NCI-H2196 treated with DMSO at 0.1 percent for 48 hours (cell line): ENCODE measurements around the gene NOL3.
"Not testable (repeated sequence)": the region's sequence is repeated elsewhere in the genome, so short reads cannot be mapped to it uniquely, and the experiment has no call there.

Experiments used
- DNase-seq: peaks from one replicate; lab custom pipeline; 2025; ENCODE audit not compliant: unreplicated experiment; lab: John Stamatoyannopoulos, UW

The NOL3 gene

DNA sequence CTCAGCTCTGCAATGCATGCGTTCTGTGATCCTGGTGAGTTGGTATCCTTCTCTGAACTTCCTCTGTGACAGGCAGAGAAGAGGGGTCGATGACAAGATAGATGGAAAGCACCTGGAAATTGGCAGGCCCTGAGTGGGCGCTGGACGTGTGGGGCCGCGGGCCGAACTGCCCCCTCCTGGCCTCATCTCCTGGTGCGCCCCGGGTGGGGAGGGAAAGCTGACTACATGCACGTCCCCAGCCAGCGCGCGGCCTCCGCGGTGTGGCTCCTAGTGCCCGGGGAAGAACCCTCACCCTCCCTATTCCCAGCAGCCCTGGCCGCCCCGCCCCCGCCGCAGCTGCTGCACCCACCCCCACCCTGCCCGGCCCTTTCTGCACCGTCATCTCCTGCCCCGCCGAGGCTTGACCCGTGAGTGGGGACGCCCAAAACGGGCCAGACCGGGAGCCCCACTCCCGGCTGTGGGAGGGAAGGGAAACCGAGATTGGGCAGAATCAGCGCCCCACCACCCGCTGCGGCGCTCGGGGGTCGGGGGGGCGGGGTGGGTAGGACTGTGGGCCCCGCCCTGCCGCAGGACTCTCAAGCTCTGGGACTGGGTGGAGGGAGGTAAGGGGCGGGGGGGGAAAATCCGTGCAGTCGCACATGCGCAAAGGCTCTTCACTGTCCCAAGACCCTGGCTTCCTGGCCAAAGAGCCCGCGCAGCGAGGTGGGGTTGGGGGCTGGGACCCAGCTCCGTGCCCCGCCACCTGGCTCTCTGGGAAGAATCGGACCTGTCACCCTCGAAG is at the start of gene NOL3:
Gene NOL3, plus strand, starts transcription at position 371 of the 781 bp plus-strand sequence.
- DNase-seq: peak; percentile 34

DNA sequence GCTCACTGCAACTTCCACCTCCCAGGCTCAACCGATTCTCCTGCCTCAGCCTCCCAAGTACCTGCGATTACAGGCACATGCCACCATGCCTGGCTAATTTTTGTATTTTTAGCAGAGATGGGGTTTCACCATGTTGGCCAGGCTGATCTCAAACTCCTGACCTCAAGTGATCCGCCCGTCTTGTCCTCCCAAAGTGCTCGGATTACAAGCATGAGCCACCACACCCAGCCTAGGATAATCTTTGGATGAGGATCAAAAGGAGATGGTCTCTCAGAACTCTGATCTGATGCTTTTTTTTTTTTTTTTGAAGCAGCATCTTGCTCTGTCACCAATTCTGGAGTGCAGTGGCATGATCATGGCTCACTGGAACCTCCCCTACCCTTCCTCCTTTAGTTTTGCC is 47.5 kb upstream of the NOL3 start:
- DNase-seq: not testable (repeated sequence)

DNA sequence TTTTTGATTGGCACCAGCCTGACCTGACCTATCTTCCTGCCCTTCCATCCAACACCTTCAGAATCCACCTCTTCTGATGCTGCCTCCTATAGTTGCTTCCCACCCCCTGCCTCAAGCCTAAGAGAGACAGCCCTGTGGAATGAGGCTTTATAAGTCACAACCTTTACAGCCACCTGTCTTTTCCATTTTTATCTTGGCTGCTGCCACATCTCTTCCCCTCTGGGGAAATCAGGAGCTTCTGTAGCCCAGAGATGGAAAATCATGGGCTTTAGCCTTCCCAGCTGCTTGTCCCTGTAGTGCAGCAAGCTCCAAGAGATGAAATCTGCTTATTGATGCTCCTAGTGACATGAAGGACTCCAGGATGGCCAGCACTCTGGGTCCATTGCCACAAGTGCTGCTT is 41.9 kb upstream of the NOL3 start:
- DNase-seq: no peak

DNA sequence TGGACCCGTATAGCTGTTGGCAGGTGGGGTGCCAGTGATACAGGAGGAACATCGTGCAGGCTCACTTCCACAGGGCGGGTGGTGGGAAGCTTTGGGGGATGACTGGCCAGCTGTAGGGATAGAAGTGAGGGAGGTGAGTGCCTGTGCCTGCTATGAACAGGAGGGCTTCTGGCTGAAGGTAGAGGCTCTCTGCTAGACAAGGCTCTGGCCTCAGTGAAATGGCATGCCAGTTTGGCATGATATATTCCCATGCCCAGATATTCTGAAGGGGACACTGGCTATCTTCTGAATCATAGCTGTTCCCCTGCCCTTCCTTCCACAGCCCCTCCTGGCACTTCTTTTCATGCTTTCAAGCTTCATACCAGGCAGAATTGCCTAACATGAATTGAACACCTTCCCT is 41.5 kb upstream of the NOL3 start:
- DNase-seq: no peak

DNA sequence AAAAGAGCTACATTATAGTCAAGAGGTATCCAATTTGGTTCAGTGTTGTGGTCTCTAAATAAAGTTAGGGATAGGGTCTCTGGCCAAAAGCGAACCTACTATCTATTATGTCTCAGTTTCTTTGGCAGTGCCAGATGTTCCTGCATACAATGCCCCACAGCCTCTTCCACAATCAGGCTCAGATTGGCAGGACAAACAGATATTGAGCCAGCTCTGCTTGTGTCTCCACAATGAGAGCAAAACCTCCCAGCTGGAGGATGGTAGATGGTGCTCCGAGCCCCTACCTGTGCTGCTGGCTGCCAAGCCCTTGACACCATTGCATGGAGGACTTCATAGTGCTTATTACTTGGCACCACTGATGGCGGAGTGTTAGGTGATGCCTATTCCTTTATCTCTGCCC is 40.9 kb upstream of the NOL3 start:
- DNase-seq: no peak

DNA sequence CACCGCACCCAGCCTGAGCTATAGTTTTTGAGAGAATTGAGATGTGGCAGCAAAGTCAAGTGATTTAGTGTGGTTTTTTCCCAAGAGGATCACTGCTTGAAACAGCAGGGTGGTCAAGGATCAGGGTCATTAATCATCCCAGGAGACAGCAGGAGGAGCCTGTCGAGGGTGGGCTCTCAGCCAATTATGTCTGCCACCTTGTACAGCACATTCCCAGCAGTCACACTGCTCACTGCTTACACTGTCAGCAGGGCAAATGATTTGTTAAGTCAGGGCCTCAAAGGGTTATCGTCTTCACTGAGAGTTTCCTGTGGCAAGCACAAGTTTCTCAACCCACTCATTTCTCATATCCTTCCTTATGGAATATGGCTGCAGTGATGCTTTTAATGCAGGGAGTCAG is 32.7 kb upstream of the NOL3 start:
- DNase-seq: no peak

DNA sequence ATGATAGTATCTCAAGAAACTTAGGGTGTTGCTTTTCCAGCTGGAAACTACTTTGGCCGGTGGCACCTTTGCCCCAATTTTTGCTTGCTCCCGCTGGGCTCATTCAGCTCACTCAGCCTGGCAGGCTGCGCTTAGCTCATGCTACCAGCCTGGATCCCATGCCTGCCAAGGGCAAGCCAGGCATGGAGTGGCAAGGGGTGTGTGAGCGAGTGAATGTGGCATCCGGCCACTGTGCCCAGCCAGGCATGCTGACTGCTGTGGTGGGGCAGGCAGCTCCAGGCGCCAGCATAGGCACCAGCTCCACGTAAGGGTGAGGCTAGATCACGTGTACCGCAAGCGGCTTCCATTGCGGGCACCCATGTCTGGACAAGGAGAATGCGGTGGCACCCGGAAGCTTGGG is 28.9 kb upstream of the NOL3 start:
- DNase-seq: no peak

DNA sequence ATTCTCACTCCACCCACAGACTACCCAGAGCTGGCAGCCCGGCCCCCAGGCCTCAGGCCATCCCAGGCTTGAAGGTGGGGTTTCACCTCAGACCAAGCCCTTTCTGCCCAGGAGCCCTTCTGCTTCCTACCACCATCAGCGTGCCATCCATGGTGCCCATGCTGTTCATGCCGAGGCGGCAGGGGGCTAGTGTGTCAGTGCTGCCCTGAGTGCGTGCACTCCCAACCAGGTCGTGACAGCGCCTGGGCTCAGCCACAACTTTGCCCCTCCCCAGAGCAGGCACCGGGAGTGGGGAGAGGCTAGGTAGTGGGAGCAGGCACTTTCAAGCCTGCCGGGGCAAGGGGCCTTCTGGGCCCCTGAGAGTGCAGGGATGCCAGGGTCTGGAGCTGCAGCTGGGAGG is 28.0 kb upstream of the NOL3 start:
- no peak for DNase-seq

DNA sequence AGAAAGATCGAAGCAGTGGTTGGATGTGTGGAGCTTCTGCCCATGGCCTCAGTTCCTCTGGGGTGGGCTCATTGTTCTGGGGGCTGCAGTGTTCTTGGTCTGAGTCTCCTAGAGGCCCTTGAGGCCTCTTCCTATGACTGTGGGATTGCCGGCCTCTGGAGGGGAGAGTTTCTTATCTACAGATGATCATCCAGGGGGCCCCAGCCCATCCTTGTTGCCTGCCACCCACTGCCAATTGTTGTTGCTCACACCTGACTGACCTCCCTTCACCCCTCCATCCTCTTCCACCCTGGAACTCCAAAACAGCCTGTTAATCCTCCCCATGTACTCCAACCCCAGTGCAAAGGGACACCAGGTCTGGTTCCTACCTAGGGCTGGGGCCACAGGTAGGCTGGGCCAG is 25.4 kb upstream of the NOL3 start:
- no peak for DNase-seq

DNA sequence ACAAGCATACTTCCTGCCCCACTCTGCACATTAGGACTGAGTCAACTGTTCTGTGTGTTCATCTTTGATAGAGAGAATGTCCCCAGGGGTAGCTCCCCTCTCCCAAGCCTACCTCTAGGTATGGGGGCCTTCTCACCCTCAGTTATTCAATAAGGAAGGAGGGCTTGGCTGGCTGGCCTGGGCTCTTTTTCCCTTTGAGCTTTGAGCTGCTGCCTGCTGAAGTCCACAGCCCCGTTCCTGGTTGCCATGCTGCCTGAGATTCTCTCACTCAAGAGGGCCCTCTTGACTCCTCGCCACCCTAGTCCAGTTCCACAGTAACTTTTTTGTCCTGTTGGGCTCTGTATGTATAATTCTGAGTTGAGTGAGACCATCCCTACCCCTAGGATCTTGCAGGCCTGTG is 24.6 kb upstream of the NOL3 start:
- no peak for DNase-seq

DNA sequence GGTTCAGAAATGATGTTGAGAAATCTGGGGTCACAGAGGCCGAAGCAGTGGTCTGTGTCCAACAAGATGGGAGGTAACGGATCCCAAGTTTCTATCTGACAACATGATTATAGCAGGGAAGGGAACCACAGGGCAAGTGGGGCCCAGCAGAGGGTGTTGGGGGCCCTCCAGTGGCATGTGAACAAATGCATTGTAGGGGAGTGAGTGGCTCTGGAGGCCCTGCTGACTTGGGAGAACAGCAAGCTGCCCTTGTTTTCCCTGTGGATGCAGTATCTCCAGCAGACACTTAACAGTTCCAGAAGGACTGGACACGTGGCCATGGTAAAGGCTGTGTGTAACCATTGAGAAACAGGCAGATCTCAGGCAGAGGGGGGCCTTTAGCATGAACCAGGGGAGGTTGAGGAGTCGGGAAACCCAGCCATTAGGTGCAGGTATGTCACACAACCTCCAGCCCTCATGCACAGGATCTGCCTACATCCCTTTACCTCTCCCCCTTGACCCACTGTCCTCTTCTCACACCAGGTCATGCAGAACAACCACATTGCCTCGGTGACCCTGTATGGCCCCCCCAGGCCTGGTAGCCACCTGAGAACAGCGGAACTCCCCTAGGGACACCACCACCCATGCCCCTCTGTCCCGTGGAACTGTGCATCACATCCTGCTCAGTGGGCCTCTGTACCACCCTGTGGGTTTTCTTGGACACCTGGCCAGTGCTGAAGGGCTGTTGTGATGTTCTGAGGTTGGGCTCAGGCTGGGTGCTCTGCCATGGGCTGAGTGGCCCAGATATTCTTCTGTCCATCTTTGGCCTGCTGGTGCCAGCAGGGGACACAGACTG is 23.6 kb upstream of the NOL3 start:
- DNase-seq: no peak

DNA sequence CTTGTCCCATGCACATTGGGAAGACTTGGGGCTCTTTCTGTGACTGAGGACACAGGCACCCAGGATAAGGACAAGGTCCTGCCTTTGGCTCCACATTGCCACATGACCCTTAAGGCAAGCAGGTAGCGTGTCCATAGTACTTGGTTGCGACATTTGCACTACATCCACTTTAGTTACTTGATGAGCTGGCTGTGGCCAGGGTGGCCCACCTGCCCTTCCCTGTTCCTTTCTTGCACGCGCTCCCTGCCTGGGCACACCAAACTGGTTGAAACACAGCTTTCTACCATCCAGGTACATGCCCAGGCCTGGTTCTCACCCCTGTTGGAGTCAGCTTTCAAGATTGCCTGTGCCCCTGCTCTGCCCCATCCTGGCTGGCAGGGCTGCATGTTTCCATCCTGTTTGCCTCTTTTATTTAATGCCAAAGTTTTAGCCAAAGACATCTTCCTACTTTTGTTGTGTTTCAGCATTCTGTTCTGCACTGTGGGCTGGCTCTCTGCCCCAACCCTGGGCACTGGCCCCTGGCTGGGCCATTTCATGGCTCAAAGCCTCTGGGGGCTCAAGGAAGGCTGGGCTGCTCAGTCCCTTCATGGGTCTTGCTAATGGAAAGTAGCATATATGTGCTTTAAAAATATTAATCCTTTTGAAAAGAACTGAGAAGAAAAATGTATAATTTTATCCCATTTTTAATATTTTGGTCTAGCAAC is 22.7 kb upstream of the NOL3 start:
- no peak for DNase-seq

DNA sequence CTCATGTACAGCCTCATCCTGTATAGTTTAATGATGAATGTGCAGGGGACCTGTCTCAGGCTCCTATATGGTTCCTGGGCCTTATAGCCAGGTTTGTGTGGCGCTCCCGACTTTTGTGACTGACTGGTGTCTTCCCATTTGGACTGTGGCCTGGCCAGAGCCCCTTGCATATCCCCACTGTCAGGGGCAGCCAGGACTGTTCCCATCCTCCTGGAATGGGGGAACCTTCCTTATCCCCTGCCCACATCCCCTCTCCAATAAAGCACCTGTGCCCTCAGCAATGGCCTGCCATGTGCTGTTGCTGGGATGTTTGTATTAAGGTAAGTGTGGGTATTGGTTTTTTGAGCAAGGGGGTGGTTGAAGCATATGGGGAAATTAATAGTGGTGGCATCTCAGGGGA is 22.1 kb upstream of the NOL3 start:
- DNase-seq: no peak

DNA sequence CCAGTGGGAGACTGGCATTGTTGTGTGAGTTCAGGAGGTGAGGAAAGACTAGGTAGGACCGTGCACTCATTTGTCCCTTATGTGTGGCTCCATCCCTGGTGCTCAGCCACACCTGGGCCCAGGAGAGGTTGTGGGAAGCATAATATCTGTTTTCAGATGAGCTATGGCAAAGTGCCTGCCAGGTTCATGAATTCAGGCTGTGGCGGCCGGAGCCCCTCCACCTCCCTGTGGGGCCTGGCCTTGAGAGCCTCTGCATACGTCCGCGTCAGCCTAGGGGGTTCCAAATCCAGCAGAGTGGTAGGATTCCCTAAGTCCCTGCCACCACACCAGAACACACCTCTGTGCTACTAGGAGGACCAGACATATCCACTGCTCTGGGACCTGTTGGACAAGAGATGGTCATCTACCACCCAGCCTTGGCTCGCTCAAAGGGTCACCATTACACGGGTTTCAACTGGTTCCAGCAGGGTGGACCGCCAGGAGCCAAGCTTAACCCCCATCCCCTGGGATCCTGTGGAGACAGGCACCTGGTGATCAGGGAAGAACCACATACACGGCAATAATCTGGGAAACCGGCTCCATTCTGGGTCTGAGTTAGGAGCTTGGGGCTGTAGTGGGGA is 21.6 kb upstream of the NOL3 start:
- no peak for DNase-seq

DNA sequence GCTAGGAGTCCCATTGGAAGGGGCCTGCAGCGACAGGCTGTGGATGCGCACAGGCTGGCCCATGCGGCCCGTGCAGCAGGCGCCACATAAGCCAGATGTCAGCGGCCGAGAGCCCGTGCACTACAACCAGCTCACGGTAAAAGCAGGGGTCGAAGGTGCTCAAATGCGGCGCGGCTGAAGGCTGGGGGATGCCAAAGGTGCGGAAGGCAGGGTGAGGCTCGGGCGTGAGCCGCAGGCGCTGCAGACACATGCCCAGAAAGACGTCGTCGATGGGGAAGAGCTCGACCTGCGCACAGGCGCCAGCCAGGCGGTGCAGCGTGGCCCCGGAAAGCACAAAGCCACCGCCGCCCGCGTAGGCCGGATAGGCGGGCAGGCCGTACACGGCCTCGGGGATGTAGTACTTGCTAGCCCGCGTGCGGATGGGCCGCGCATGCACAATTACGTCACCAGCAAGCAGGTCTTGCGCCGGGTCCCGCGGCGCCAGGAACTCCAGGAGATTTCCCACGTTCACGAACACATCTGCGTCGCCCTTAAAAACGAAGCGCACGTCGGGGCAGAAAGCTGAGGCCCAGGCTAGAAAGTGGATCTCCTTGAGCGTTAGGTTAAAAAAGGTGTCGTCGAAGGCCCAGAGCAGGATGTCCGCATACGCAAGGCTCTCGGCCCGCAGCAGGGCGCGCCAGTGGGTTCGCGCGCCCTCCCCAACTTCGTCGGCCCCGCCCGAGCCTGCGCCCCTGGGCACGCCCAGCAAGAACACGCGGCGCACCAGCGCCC is 20.9 kb upstream of the NOL3 start:
- no peak for DNase-seq

DNA sequence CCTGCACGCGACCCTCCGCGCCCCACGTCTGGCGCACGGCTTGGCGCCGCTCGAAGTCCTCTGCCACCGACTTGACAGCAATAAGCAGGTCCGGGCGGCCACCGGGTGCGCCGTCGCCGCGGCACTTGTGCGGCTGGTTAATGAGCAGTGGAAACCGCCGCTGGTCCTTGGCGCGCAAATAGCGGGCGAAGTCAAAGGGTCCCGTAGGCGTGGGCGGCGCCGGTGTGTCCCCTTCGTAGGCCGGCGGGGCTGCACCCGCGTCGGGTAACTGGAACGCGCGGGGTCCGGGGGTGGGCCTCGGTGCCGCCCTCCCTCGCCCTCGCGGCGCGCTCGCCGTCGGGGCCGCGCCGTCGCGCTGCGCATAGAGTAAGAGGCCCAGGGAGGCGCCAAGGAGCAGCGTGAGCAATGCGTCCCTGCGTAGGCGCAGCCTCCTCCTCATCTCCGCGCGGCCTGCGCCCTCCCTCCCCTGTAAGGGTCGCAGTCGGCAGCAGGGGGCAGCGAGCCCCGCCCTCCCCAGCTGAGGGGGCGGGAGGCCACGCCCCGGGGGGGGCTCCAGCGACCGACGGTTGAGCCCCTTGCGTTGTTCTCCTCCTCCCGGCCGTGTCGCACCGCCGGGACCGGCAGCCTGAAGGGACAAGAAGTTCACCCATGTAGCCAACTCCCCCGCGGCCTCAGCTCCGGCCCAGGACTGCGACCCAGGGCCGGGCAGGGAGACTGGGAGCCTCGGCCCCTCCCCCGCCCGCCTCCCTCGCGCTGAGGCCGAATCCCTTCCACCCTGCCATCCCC is 20.1 kb upstream of the NOL3 start:
- peak; percentile 24 for DNase-seq

DNA sequence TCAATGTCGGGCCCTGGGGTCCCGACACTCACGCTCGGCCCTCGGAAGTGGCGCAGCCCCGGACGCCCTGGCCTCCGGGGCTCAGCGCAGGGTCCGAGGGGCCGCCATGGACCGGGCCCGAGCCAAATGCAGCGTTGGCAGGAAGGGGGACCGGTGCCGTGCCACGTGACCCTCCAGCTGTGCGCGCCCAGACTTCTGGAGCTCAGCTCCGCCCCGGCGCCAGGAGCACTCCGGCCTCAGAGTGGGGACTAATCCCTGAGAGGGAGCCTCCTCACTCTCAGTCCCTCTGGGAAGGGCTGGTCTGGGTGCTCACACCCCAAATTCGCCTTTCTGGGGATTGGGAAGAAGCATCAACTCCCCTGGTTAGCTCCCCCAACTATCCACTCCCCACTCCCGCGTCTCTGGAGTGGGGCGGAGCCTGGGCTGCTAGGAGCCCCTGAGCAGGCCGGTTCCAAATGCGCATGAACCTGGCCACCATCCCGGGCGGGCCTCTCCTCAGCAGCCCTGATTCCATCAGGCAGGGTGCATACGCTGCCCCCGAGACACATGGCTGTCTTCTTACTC is 19.4 kb upstream of the NOL3 start, which contains the start of gene B3GNT9:
Gene B3GNT9, minus strand, starts transcription at position 166 of the 564 bp plus-strand sequence. CDS start 513 bp downstream, outside the sequence.
- DNase-seq: peak; percentile 24

DNA sequence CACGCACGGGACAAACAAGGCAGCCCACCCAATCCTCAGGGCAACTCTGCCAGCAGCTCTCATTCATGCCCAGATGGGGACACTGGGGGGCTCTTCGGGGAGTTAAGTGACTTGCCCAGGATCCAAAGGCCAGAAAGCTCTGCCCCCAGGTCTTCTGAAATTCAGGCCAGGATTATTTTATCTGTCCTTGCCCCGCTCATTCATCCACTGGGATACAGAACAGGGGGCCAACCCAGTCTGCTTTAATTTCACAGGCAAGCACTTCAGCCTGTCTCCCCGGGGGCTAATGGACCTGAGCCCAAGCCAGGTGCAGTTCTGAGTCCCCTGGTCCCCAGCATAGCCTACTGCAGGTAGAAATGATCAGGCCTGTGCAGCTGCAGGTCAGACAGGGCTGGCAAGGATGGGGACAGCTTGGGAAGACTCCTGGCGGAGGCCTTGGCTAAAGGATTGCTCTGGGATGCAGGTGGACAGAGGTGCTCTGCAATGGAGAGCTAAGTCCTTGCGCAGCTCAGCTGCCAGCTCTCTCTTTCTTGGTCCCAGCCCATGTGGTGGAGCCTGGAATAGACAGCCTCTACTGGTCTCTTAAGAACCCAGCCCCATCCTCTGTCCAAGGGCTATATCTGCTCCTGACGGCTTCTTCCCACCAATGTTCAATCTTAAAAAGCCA is 18.8 kb upstream of the NOL3 start:
- no peak for DNase-seq
